Bronchus fibroblast of lung (primary cell): ENCODE results near the gene RIPOR3. TPM values are rescaled to one million over a fixed set of nuclear protein-coding genes. Genes with fewer than 3 reads are reported as not detected.

Source experiments
- total RNA-seq: library from RNA; depleted of rRNA; stranded (reverse); fragments of >200 nt; gene quantifications from 2 replicates; pipeline ENCODE4 v1.2.3, GENCODE V29; 2015

Gene RIPOR3, protein sequence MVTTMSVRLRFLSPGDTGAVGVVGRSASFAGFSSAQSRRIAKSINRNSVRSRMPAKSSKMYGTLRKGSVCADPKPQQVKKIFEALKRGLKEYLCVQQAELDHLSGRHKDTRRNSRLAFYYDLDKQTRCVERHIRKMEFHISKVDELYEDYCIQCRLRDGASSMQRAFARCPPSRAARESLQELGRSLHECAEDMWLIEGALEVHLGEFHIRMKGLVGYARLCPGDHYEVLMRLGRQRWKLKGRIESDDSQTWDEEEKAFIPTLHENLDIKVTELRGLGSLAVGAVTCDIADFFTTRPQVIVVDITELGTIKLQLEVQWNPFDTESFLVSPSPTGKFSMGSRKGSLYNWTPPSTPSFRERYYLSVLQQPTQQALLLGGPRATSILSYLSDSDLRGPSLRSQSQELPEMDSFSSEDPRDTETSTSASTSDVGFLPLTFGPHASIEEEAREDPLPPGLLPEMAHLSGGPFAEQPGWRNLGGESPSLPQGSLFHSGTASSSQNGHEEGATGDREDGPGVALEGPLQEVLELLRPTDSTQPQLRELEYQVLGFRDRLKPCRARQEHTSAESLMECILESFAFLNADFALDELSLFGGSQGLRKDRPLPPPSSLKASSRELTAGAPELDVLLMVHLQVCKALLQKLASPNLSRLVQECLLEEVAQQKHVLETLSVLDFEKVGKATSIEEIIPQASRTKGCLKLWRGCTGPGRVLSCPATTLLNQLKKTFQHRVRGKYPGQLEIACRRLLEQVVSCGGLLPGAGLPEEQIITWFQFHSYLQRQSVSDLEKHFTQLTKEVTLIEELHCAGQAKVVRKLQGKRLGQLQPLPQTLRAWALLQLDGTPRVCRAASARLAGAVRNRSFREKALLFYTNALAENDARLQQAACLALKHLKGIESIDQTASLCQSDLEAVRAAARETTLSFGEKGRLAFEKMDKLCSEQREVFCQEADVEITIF
- 0.30 and 0.34 TPM in 2 replicates for total RNA-seq

DNA sequence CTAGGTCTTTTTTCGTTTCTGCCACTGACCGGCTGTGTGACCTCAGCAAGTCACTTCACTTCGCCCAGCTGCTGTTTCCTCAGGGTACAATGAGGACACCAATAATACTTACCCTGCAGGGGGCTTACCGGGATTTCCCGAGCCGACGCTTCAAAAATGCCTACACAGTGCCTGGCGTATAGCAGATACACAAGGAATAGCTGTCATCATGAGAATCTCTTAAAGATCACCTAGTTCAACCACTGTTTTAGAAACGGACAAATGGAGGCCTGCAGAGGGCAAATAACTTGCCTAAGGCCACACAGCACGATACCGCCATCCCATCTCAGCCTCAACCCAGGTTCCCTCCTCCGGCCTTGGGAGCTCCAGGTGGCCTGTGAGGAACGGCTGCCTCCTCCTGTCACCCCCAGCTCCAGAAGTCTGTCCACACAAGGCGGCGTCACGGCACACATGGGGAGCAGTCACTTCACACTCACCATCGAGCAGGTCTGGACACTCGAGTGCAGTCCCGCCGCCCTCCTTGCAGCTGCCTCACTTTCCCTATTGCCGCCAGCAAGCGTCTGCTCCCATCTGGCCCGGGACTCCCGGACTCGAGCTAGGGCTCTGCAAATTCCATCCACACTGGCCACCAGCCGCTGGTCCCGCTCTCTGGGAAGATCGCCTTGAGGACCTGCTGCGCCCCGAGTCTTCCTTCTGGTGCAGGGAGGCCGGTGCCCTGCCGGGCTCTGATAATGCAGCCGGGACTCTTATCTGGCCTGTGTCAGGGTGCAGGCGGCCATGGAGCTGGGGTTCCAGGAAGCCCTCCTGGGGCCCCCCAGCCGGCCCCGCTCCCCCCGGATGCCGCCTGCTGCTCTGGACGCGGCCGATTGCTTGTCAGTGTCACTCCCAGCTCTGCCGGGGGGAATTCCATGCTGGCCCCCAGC, at the start of gene RIPOR3:
TSS of gene RIPOR3 (minus strand) at position 893 of the 923 bp plus-strand sequence. CDS start at position 479, 414 bp downstream.

DNA sequence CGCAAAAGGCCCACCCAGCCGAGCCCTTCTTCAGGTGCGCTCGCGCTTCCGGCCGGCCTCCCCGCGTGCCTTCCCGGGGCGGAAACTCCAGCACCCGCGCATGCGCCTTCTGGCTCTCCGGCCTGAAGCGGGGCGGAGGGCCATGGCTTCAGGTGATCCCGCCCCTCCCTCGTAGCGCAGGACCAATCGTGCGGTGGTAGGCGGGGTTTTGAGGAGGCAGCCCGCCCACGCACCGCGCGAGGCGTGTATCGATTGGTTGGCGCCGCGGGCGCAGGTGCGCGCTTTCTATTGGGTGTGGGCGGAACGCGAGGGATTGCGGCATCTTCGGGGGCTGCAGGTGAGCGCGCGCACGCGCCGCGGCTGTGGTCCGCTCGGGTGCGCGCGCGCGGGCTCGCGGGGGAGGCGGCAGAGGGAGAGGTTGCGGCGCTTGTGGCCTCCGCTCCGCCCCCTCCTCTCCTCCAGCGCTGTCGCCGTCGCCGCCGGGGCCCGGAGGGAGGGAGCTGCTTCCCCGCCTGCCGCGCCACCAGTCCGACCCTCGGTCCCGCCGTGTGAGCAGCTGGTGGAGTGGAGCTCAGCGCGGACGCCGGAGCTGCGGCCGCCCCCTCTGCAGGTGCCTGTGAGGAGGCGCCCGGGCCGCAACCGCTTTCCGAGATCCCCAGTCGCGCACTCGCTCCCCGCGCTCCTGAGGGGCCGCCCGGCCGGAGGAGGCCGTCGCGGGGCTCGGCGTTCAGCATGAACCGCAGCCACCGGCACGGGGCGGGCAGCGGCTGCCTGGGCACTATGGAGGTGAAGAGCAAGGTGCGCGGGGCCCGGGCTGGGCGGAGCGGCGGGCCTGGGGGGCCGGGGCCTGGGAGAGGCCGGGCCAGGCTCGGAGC, 40.0 kb upstream of the RIPOR3 start, which contains the start of gene PARD6B:
TSS of gene PARD6B (plus strand) at position 526 of the 875 bp plus-strand sequence. CDS start at position 733, 207 bp downstream.

Other genes with a start within 250 kb of the RIPOR3 start
- gene PTPN1, start 181.2 kb downstream of the RIPOR3 start, total RNA-seq, result 40.7 and 41.5 TPM in 2 replicates
- gene PARD6B, start 40.0 kb upstream of the RIPOR3 start, total RNA-seq, result 0.15 and 0.17 TPM in 2 replicates
- 23.7 and 27.9 TPM in 2 replicates for gene BCAS4, start 103.5 kb upstream of the RIPOR3 start, total RNA-seq
- 14.1 and 16.0 TPM in 2 replicates for gene ADNP, start 239.9 kb upstream of the RIPOR3 start, total RNA-seq